GM12801 (cell line): Measurements from ENCODE around the gene SYNCRIP.

Experiments used
- CTCF ChIP-seq: IDR thresholded peaks from one replicate; pipeline ENCODE4 v1.5.1; 2011; ENCODE audit warnings: control low read depth; ENCODE audit not compliant: insufficient read length; ENCODE audit errors: extremely low read depth

The SYNCRIP gene

GRCh38 chr6:85568411-85568810, 74.3 kb downstream of the SYNCRIP start:
- no peak for TF ChIP-seq CTCF

- no peak for TF ChIP-seq CTCF
These were observed 77.0 kb downstream of the SYNCRIP start for GRCh38 chr6:85565736-85566135.
